ENCODE measurements around the gene ZNF3. TPM values are rescaled to one million over a fixed set of nuclear protein-coding genes. Genes with fewer than 3 reads are reported as not detected.

ZNF3 gene
- total and polyA plus RNA-seq, 11 donors: 11.2 to 21.2 (median 14.3) TPM

- Histone ChIP-seq H3K4me1 (peaks cover 0 to 17% (median 9%) of the 10 kb centered on the region in 12 donors), H3K36me3 (peaks cover 16 to 76% (median 52%) of the 10 kb centered on the region in 9 donors), H3K27ac (no peak overlapping the region), H3K4me3 (no peak overlapping the region), H3K9me3 (peaks cover 0 to 35% (median 18%) of the 10 kb centered on the region in 12 donors), H3K27me3 (no peaks in the 10 kb centered on the region)
- 75 to 86% (median 82%) methylated on average over 7 of the region's 7 CpGs for WGBS, 4 donors
- intact Hi-C loops (cut with DNase I): no loop called here
- ATAC-seq: no peak
- TF ChIP-seq POLR2A (IDR thresholded peaks at IDR 0.05): no peak
- no peak for TF ChIP-seq CTCF (IDR thresholded peaks at IDR 0.05)
- DNase-seq: no peak
Measured at GRCh38 chr7:100066953-100067352, 14.6 kb downstream of the ZNF3 start.

- ATAC-seq: peak; percentile 71 to 85 (median 80)
- H3K36me3 ChIP-seq: peaks cover 4 to 76% (median 52%) of the 10 kb centered on the region in 9 donors
- no peaks in the 10 kb centered on the region for H3K27me3 ChIP-seq
- H3K4me3 ChIP-seq: no peak overlapping the region
- H3K27ac ChIP-seq: peak overlapping the region; percentile 1 to 76 (median 42)
- H3K9me3 ChIP-seq: peaks cover 0 to 21% (median 4%) of the 10 kb centered on the region in 12 donors
- intact Hi-C loops (cut with DNase I): no loop called here
- 36 to 43% (median 38%) methylated on average over 8 of the region's 8 CpGs for WGBS, 4 donors
- H3K4me1 ChIP-seq: peaks cover 0 to 17% (median 9%) of the 10 kb centered on the region in 12 donors
- TF ChIP-seq POLR2A (IDR thresholded peaks at IDR 0.05) (no peak), CTCF (IDR thresholded peaks at IDR 0.05) (no peak)
- DNase-seq: no peak
Measured at GRCh38 chr7:100065452-100066186, 15.9 kb downstream of the ZNF3 start.

- H3K4me1 ChIP-seq: peaks cover 0 to 17% (median 9%) of the 10 kb centered on the region in 12 donors
- WGBS, 4 donors: 81 to 86% (median 83%) methylated on average over 9 of the region's 9 CpGs
- H3K36me3 ChIP-seq: peaks cover 0 to 74% (median 56%) of the 10 kb centered on the region in 9 donors
- H3K27ac ChIP-seq: peak overlapping the region in 1 of 12 donors; percentile 75
- intact Hi-C loops (cut with DNase I): loop anchor here in 1 of 10 donors (1.0 kb wide), 1 partner anchor 10 kb away; no protein-coding TSS in a partner anchor
- DNase-seq (no peak), ATAC-seq (no peak)
- H3K9me3 ChIP-seq: peaks cover 0 to 7% (median 0%) of the 10 kb centered on the region in 12 donors
- no peaks in the 10 kb centered on the region for H3K27me3 ChIP-seq
- TF ChIP-seq POLR2A (IDR thresholded peaks at IDR 0.05) (no peak), CTCF (IDR thresholded peaks at IDR 0.05) (no peak)
- no peak overlapping the region for H3K4me3 ChIP-seq
Measured at GRCh38 chr7:100064162-100064561, 17.4 kb downstream of the ZNF3 start.

GRCh38 chr7:100063376-100063775, 18.1 kb downstream of the ZNF3 start:
- Histone ChIP-seq H3K27me3 (no peaks in the 10 kb centered on the region), H3K27ac (no peak overlapping the region), H3K4me1 (peaks cover 0 to 17% (median 9%) of the 10 kb centered on the region in 12 donors), H3K9me3 (no peaks in the 10 kb centered on the region), H3K4me3 (no peak overlapping the region), H3K36me3 (peaks cover 0 to 75% (median 62%) of the 10 kb centered on the region in 9 donors)
- 88 to 96% (median 92%) methylated on average over 4 of the region's 4 CpGs for WGBS, 4 donors
- intact Hi-C loops (cut with DNase I): no loop called here
- DNase-seq (no peak), ATAC-seq (no peak)
- TF ChIP-seq POLR2A (IDR thresholded peaks at IDR 0.05) (no peak), CTCF (IDR thresholded peaks at IDR 0.05) (no peak)
